ENCODE data around the gene CASP1.

GRCh38 chr11:105005451-105005845, 29.5 kb downstream of the CASP1 start:
- TF ChIP-seq POLR2AphosphoS5 (IDR thresholded peaks at IDR 0.05; ENCODE audit: insufficient read depth in 1 of 2, low read depth in 1 of 2) (no peak), POLR2A (IDR thresholded peaks at IDR 0.05) (no peak)

Data from vagina (tissue), 2 donors.